H1 (cell line): ENCODE data around the gene SLC12A4. TPM values are rescaled to one million over a fixed set of nuclear protein-coding genes. Genes with fewer than 3 reads are reported as not detected.
A peak's percentile ranks its signal among the peaks of the same experiment; 100 is the strongest.
"Not testable (repeated sequence)": the region's sequence is repeated elsewhere in the genome, so short reads cannot be mapped to it uniquely, and the experiment has no call there.

ENCODE experiments used
- CTCF ChIA-PET: fragments of 300-600 bp; sonication (Branson Sonifier 250); formaldehyde crosslinking; loops from one replicate; lab custom pipeline; 2021; ENCODE audit not compliant: partially characterized antibody; lab: Charles Lee
- POLR2A ChIA-PET: fragments of 300-600 bp; sonication (Branson Sonifier 250); formaldehyde crosslinking; loops from one replicate; lab custom pipeline; 2021; ENCODE audit warnings: inconsistent platforms; ENCODE audit not compliant: partially characterized antibody; lab: Charles Lee
- DNase-seq, 2 experiments: peaks; one replicate each; pipeline versions ENCODE4 v3.0.0 to v3.0.0-alpha.2; 2010 to 2022; ENCODE audit warnings: low spot score in 2 of 2, low read depth in 1 of 2, mixed read lengths in 1 of 2
- FAIRE-seq: peaks from 2 replicates; lab custom pipeline; 2011; peaks lifted over from hg19 to GRCh38; lab: Jason Lieb, UNC
- H2AFZ ChIP-seq: 2 replicates; pipeline ENCODE4 v1.8.1; 2012; ENCODE audit warnings: low read length, inconsistent platforms
- H2AK5ac ChIP-seq: 2 replicates; pipeline ENCODE4 v1.6.1; 2013; ENCODE audit warnings: low read depth, low read length
- H2BK120ac ChIP-seq: replicated peaks from 2 replicates; pipeline ENCODE3; 2013; ENCODE audit warnings: low read depth, low read length, inconsistent platforms
- H2BK12ac ChIP-seq: 2 replicates; pipeline ENCODE4 v1.6.1; 2013; ENCODE audit warnings: low read depth, low read length
- H2BK15ac ChIP-seq: 2 replicates; pipeline ENCODE4 v1.6.1; 2013; ENCODE audit warnings: low read length
- H2BK20ac ChIP-seq: 2 replicates; pipeline ENCODE4 v1.6.1; 2013; ENCODE audit warnings: low read length
- H2BK5ac ChIP-seq: 2 replicates; pipeline ENCODE4 v1.6.1; 2013; ENCODE audit warnings: low read depth, low read length
- H3K14ac ChIP-seq: 2 replicates; pipeline ENCODE4 v1.6.1; 2013; ENCODE audit warnings: inconsistent platforms; ENCODE audit not compliant: insufficient read length
- H3K18ac ChIP-seq: 2 replicates; pipeline ENCODE4 v1.6.1; 2013; ENCODE audit warnings: low read length; ENCODE audit errors: extremely low read depth
- H3K23ac ChIP-seq: 2 replicates; pipeline ENCODE4 v1.6.1; 2013; ENCODE audit warnings: inconsistent platforms; ENCODE audit not compliant: insufficient read length
- H3K23me2 ChIP-seq: 2 replicates; pipeline ENCODE4 v1.6.1; 2013; ENCODE audit warnings: low read depth, low read length
- H3K27ac ChIP-seq: 2 replicates; pipeline ENCODE4 v1.6.1; 2011; ENCODE audit warnings: low read depth, low read length, inconsistent platforms
- H3K27me3 ChIP-seq, 4 experiments: replicated peaks in 1 of 4; 1 replicate in 1 of 4; 2 replicates in 3 of 4; pipeline versions ENCODE4 v1.6.1 to v1.8.1; 2011 to 2013; ENCODE audit warnings: low read length in 3 of 4, mild to moderate bottlenecking in 3 of 4, inconsistent platforms in 2 of 4, mixed read lengths in 2 of 4, moderate library complexity in 1 of 4; ENCODE audit not compliant: control insufficient read depth in 3 of 4, insufficient read depth in 3 of 4; ENCODE audit errors: extremely low read depth in 1 of 4
- H3K36me3 ChIP-seq, 4 experiments: 2 replicates each; pipeline versions ENCODE4 v1.6.1 to v1.8.1; 2011 to 2013; ENCODE audit warnings: mild to moderate bottlenecking in 4 of 4, low read length in 3 of 4, moderate library complexity in 2 of 4, control low read depth in 1 of 4, inconsistent platforms in 1 of 4; ENCODE audit not compliant: insufficient read depth in 4 of 4, control insufficient read depth in 2 of 4
- H3K4ac ChIP-seq: replicated peaks from 2 replicates; pipeline ENCODE3; 2013; ENCODE audit warnings: low read length, low read depth, mixed read lengths, inconsistent platforms; ENCODE audit not compliant: insufficient read length
- H3K4me1 ChIP-seq, 4 experiments: replicated peaks in 1 of 4; 1 replicate in 1 of 4; 2 replicates in 3 of 4; pipeline versions ENCODE4 v1.6.1 to v1.8.1; 2011 to 2013; ENCODE audit warnings: low read length in 3 of 4, inconsistent platforms in 2 of 4, mixed read lengths in 1 of 4; ENCODE audit not compliant: insufficient read depth in 4 of 4, control insufficient read depth in 3 of 4
- H3K4me2 ChIP-seq, 2 experiments: 2 replicates each; pipeline versions ENCODE4 v1.6.1 to v1.8.1; 2011 to 2013; ENCODE audit warnings: low read depth in 2 of 2, low read length in 2 of 2, control low read depth in 1 of 2, inconsistent platforms in 1 of 2, mild to moderate bottlenecking in 1 of 2; ENCODE audit not compliant: insufficient read depth in 1 of 2
- H3K4me3 ChIP-seq, 4 experiments: fragments of 200-600, 300-600 bp in 1 of 4; sonication (generic), shearing (Covaris generic), sonication (Bioruptor Twin) in 1 of 4; 2 replicates each; pipeline versions ENCODE4 v1.5.1 to v1.8.1; 2011 to 2016; ENCODE audit warnings: low read length in 4 of 4, low read depth in 3 of 4, control low read depth in 2 of 4, inconsistent platforms in 2 of 4, mild to moderate bottlenecking in 2 of 4, mixed read lengths in 1 of 4, moderate library complexity in 1 of 4; ENCODE audit not compliant: insufficient read depth in 2 of 4; ENCODE audit errors: extremely low read depth in 1 of 4
- H3K56ac ChIP-seq: replicated peaks from 2 replicates; pipeline ENCODE3; 2013; ENCODE audit warnings: low read depth, mild to moderate bottlenecking, mixed read lengths, low read length, inconsistent platforms; ENCODE audit not compliant: insufficient read length
- H3K79me1 ChIP-seq: 2 replicates; pipeline ENCODE4 v1.6.1; 2013; ENCODE audit warnings: low read depth, low read length, control low read depth
- H3K79me2 ChIP-seq, 2 experiments: 2 replicates each; pipeline versions ENCODE4 v1.6.1 to v1.8.1; 2012 to 2013; ENCODE audit warnings: low read length in 2 of 2, mild to moderate bottlenecking in 2 of 2, inconsistent platforms in 1 of 2; ENCODE audit not compliant: insufficient read depth in 2 of 2, control insufficient read depth in 1 of 2
- H3K9ac ChIP-seq, 4 experiments: replicated peaks in 1 of 4; 1 replicate in 1 of 4; 2 replicates in 3 of 4; pipeline versions ENCODE4 v1.6.1 to v1.8.1; 2011 to 2013; ENCODE audit warnings: low read depth in 3 of 4, low read length in 3 of 4, control low read depth in 2 of 4, mild to moderate bottlenecking in 2 of 4, moderate library complexity in 2 of 4, inconsistent platforms in 1 of 4; ENCODE audit errors: extremely low read depth in 1 of 4
- H3K9me3 ChIP-seq, 2 experiments: 2 replicates each; pipeline versions ENCODE4 v1.6.1 to v1.8.1; 2012 to 2013; ENCODE audit warnings: mild to moderate bottlenecking in 2 of 2, moderate library complexity in 2 of 2, control low read depth in 1 of 2, inconsistent platforms in 1 of 2, low read depth in 1 of 2, low read length in 1 of 2, mixed read lengths in 1 of 2; ENCODE audit not compliant: insufficient read depth in 2 of 2
- H4K20me1 ChIP-seq, 2 experiments: replicated peaks in 1 of 2; 2 replicates each; pipeline versions ENCODE3 to v1.8.1; 2011 to 2013; ENCODE audit warnings: inconsistent platforms in 2 of 2, low read length in 2 of 2, mild to moderate bottlenecking in 1 of 2; ENCODE audit not compliant: insufficient read depth in 2 of 2, control insufficient read depth in 1 of 2
- H4K5ac ChIP-seq: 2 replicates; pipeline ENCODE4 v1.6.1; 2013; ENCODE audit warnings: low read length, low read depth, mixed read lengths, inconsistent platforms; ENCODE audit not compliant: insufficient read length
- H4K8ac ChIP-seq: 2 replicates; pipeline ENCODE4 v1.8.0; 2013; ENCODE audit warnings: mild to moderate bottlenecking, moderate library complexity, low read length, inconsistent platforms; ENCODE audit not compliant: insufficient read depth; ENCODE audit errors: extremely low read depth
- H4K91ac ChIP-seq: replicated peaks from 2 replicates; pipeline ENCODE3; 2013; ENCODE audit warnings: low read length, mixed read lengths, inconsistent platforms; ENCODE audit not compliant: insufficient read length
- WGBS, 2 experiments: shearing (Covaris generic) in 1 of 2; methylation state at CpG; one replicate each; pipeline versions ENCODE4 v1.1.6 to v1.1.7; 2013 to 2015; ENCODE audit warnings: low lambda C conversion rate in 2 of 2, mixed read lengths in 2 of 2, inconsistent platforms in 1 of 2, low coverage in 1 of 2, missing lambda C conversion rate in 1 of 2; ENCODE audit not compliant: insufficient replicate concordance in 2 of 2, insufficient coverage in 1 of 2, insufficient read length in 1 of 2; ENCODE audit errors: extremely low coverage in 1 of 2, missing lambda C conversion rate in 1 of 2; 5-methylcytosine and 5-hydroxymethylcytosine counted together
- polyA plus RNA-seq, 7 experiments: library from polyadenylated mRNA; depleted of rRNA in 3 of 7; stranded (reverse) in 5 of 7; unstranded in 2 of 7; fragments of >200 nt in 5 of 7; fragments of 200-250 nt in 2 of 7; gene quantifications; 1 replicate in 5 of 7; 2 replicates in 1 of 7; 4 replicates in 1 of 7; pipeline versions ENCODE4 v1.2.1 to v1.2.3, GENCODE V29; 2011 to 2013; ENCODE audit warnings: missing spikeins in 2 of 7, mixed read lengths in 2 of 7
- total RNA-seq: library from RNA; stranded (reverse); fragmentation: NEBNext Ultra II Directional; extraction: Animal tissue kit (Norgen Biotek cat#: 25700); gene quantifications from 2 replicates; pipeline ENCODE4 v1.2.1, GENCODE V29; 2021

SLC12A4 gene
- total and polyA plus RNA-seq, 2 of the 8 experiments (the other 6 are each of a cell fraction or from before 2014, with no cell fraction given): 41.3 to 49.3 TPM

- H2BK120ac ChIP-seq, H3K18ac ChIP-seq, H3K79me2 ChIP-seq, H3K9me3 ChIP-seq, H4K8ac ChIP-seq, H2BK20ac ChIP-seq, H3K27ac ChIP-seq, H2BK12ac ChIP-seq, H4K91ac ChIP-seq, H2AFZ ChIP-seq, POLR2A ChIA-PET, DNase-seq, H3K23ac ChIP-seq, H3K79me1 ChIP-seq, H4K5ac ChIP-seq, H3K4ac ChIP-seq, H2BK15ac ChIP-seq, H3K36me3 ChIP-seq, H3K56ac ChIP-seq, H3K4me3 ChIP-seq, H3K9ac ChIP-seq, FAIRE-seq, H3K14ac ChIP-seq, H3K27me3 ChIP-seq, H2BK5ac ChIP-seq: not testable (repeated sequence)
- Histone ChIP-seq H3K4me1 (peaks cover 0 to 15% (median 8%) of the 10 kb centered on the region in 4 experiments; a peak in 5 of 7 replicates), H4K20me1 (peaks cover 6 to 18% of the 10 kb centered on the region in 2 experiments), H3K4me2 (peak overlapping the region in 1 of 2 experiments; percentile 96; a peak in 1 of 4 replicates), H3K23me2 (peaks cover 18% of the 10 kb centered on the region), H2AK5ac (0 out of 2 replicates have a peak overlapping the region, but pooled peaks have one; percentile 2)
- CTCF ChIA-PET: interaction anchor here (0.7 to 27.1 kb wide), 3 partner anchors 9 to 404 kb away, joined by 5 to 623 read pairs (median 5); partner anchors contain the start of genes EDC4, NRN1L and PSKH1
- 98% methylated on average over 4 of the region's 5 CpGs; no CpG with 5 or more reads in 1 of the 2 experiments for WGBS, 2 experiments
Measured at GRCh38 chr16:67937713-67938112, 30.7 kb downstream of the SLC12A4 start.
